GM12892 (cell line): Measurements from ENCODE around the gene ABAT.

ENCODE experiments used
- DNase-seq: peaks from one replicate; pipeline ENCODE4 v3.0.0; 2011; ENCODE audit not compliant: insufficient read length
- FAIRE-seq: peaks from 2 replicates; lab custom pipeline; 2011; peaks lifted over from hg19 to GRCh38; lab: Jason Lieb, UNC
- POLR2A ChIP-seq: IDR thresholded peaks from 2 replicates; pipeline ENCODE4 v1.6.1; 2011; ENCODE audit warnings: low read depth, low read length, control low read depth
- POLR2AphosphoS5 ChIP-seq: IDR thresholded peaks from 2 replicates; pipeline ENCODE4 v1.6.1; 2011; ENCODE audit warnings: low read depth, low read length, control low read depth
- TAF1 ChIP-seq: IDR thresholded peaks from 2 replicates; pipeline ENCODE4 v1.6.1; 2011; ENCODE audit warnings: low read depth, mild to moderate bottlenecking, control low read depth, low read length, borderline replicate concordance

The ABAT gene

GRCh38 chr16:8828541-8829165 is 154.2 kb downstream of the ABAT start:
- DNase-seq (no peak), FAIRE-seq (no peak)
- TF ChIP-seq TAF1 (no peak), POLR2A (no peak), POLR2AphosphoS5 (no peak)

- no peak for TF ChIP-seq TAF1
- peak; percentile 39; the same call in 1 of the 2 replicates for TF ChIP-seq POLR2A
- TF ChIP-seq POLR2AphosphoS5, result no peak
- FAIRE-seq, result no peak
- DNase-seq, result no peak
These were observed 157.0 kb downstream of the ABAT start for GRCh38 chr16:8831450-8831849.

- TF ChIP-seq TAF1, result no peak
- no peak; the same call in 1 of the 2 replicates for TF ChIP-seq POLR2A
- TF ChIP-seq POLR2AphosphoS5, result no peak
- DNase-seq (no peak), FAIRE-seq (no peak)
These were observed 157.7 kb downstream of the ABAT start for GRCh38 chr16:8831871-8832716.

GRCh38 chr16:8832717-8833105 is 158.3 kb downstream of the ABAT start:
- no peak for FAIRE-seq
- TF ChIP-seq POLR2AphosphoS5 (no peak), POLR2A (no peak), TAF1 (no peak)
- DNase-seq, result no peak
